ENCODE results near the gene OST4.
A peak's percentile ranks its signal among the peaks of the same experiment; 100 is the strongest.

Gene OST4

GRCh38 chr2:27039871-27040270 is 31.6 kb downstream of the OST4 start:
- H3K9ac ChIP-seq (ENCODE audit: low read length), result no peak overlapping the region
- peaks cover 85% of the 10 kb centered on the region for H3K36me3 ChIP-seq (replicated peaks; ENCODE audit: low read depth, low read length)
- H2AFZ ChIP-seq (ENCODE audit: low read depth, low read length), result no peak overlapping the region
- H3K4me2 ChIP-seq (ENCODE audit: low read length), result no peak overlapping the region
- peak overlapping the region; percentile 99 for H3K27ac ChIP-seq (ENCODE audit: low read length)
- H3K9me3 ChIP-seq (ENCODE audit: insufficient read depth, low read length), result peaks cover 5% of the 10 kb centered on the region; the same call in 1 of the 2 replicates
- peaks cover 10% of the 10 kb centered on the region for H3K79me2 ChIP-seq (ENCODE audit: low read length)
- no peak overlapping the region for H3K4me3 ChIP-seq (ENCODE audit: low read length)
- H3K27me3 ChIP-seq (ENCODE audit: low read depth, low read length), result no peaks in the 10 kb centered on the region
- TF ChIP-seq CTCF (IDR thresholded peaks at IDR 0.05; ENCODE audit: low read depth, low read length), result no peak
- no peak for TF ChIP-seq EZH2phosphoT487 (IDR thresholded peaks at IDR 0.05; ENCODE audit: low read depth)
- peaks cover 41% of the 10 kb centered on the region for H3K4me1 ChIP-seq (ENCODE audit: low read length)
- H4K20me1 ChIP-seq (ENCODE audit: insufficient read depth, low read length), result no peaks in the 10 kb centered on the region

GRCh38 chr2:27039426-27039825 is 32.0 kb downstream of the OST4 start:
- Histone ChIP-seq H3K79me2 (ENCODE audit: low read length) (peaks cover 14% of the 10 kb centered on the region), H3K4me1 (ENCODE audit: low read length) (peaks cover 41% of the 10 kb centered on the region), H2AFZ (ENCODE audit: low read depth, low read length) (no peak overlapping the region), H3K4me2 (ENCODE audit: low read length) (no peak overlapping the region), H3K27me3 (ENCODE audit: low read depth, low read length) (no peaks in the 10 kb centered on the region), H3K27ac (ENCODE audit: low read length) (no peak overlapping the region), H4K20me1 (ENCODE audit: insufficient read depth, low read length) (no peaks in the 10 kb centered on the region), H3K36me3 (replicated peaks; ENCODE audit: low read depth, low read length) (peaks cover 84% of the 10 kb centered on the region), H3K4me3 (ENCODE audit: low read length) (no peak overlapping the region), H3K9ac (ENCODE audit: low read length) (no peak overlapping the region), H3K9me3 (ENCODE audit: insufficient read depth, low read length) (peaks cover 5% of the 10 kb centered on the region; the same call in 1 of the 2 replicates)
- TF ChIP-seq EZH2phosphoT487 (IDR thresholded peaks at IDR 0.05; ENCODE audit: low read depth) (no peak), CTCF (IDR thresholded peaks at IDR 0.05; ENCODE audit: low read depth, low read length) (no peak)

GRCh38 chr2:27038631-27039339 is 32.7 kb downstream of the OST4 start:
- H4K20me1 ChIP-seq (ENCODE audit: insufficient read depth, low read length), result no peaks in the 10 kb centered on the region
- peaks cover 88% of the 10 kb centered on the region for H3K36me3 ChIP-seq (replicated peaks; ENCODE audit: low read depth, low read length)
- H3K4me3 ChIP-seq (ENCODE audit: low read length), result no peak overlapping the region
- H3K79me2 ChIP-seq (ENCODE audit: low read length), result peaks cover 20% of the 10 kb centered on the region
- no peaks in the 10 kb centered on the region for H3K27me3 ChIP-seq (ENCODE audit: low read depth, low read length)
- H3K9ac ChIP-seq (ENCODE audit: low read length), result no peak overlapping the region
- no peak for TF ChIP-seq EZH2phosphoT487 (IDR thresholded peaks at IDR 0.05; ENCODE audit: low read depth)
- no peak for TF ChIP-seq CTCF (IDR thresholded peaks at IDR 0.05; ENCODE audit: low read depth, low read length)
- H3K9me3 ChIP-seq (ENCODE audit: insufficient read depth, low read length), result peaks cover 5% of the 10 kb centered on the region; the same call in 1 of the 2 replicates
- no peak overlapping the region for H2AFZ ChIP-seq (ENCODE audit: low read depth, low read length)
- H3K4me2 ChIP-seq (ENCODE audit: low read length), result no peak overlapping the region
- no peak overlapping the region for H3K27ac ChIP-seq (ENCODE audit: low read length)
- peaks cover 46% of the 10 kb centered on the region for H3K4me1 ChIP-seq (ENCODE audit: low read length)

- TF ChIP-seq CTCF (IDR thresholded peaks at IDR 0.05; ENCODE audit: low read depth, low read length), result no peak
- no peak for TF ChIP-seq EZH2phosphoT487 (IDR thresholded peaks at IDR 0.05; ENCODE audit: low read depth)
- Histone ChIP-seq H3K27me3 (ENCODE audit: low read depth, low read length) (no peaks in the 10 kb centered on the region), H3K9ac (ENCODE audit: low read length) (no peak overlapping the region), H3K4me3 (ENCODE audit: low read length) (no peak overlapping the region), H3K36me3 (replicated peaks; ENCODE audit: low read depth, low read length) (peaks cover 80% of the 10 kb centered on the region), H2AFZ (ENCODE audit: low read depth, low read length) (no peak overlapping the region), H3K9me3 (ENCODE audit: insufficient read depth, low read length) (peaks cover 5% of the 10 kb centered on the region; the same call in 1 of the 2 replicates), H3K79me2 (ENCODE audit: low read length) (peaks cover 28% of the 10 kb centered on the region), H3K4me1 (ENCODE audit: low read length) (peaks cover 44% of the 10 kb centered on the region), H3K4me2 (ENCODE audit: low read length) (no peak overlapping the region), H3K27ac (ENCODE audit: low read length) (no peak overlapping the region), H4K20me1 (ENCODE audit: insufficient read depth, low read length) (no peaks in the 10 kb centered on the region)
These were observed 33.4 kb downstream of the OST4 start for GRCh38 chr2:27038012-27038411.
